Calu3 (cell line): Measurements from ENCODE around the gene ST8SIA1. TPM values are rescaled to one million over a fixed set of nuclear protein-coding genes. Genes with fewer than 3 reads are reported as not detected.

Experiments used
- BruUV-seq: library from RNA; stranded (reverse); fragments of 400-500 nt; replicated peaks from 2 replicates; lab custom pipeline; 2021; lab: Mats Ljungman, UMichigan
- CTCF ChIA-PET: fragments of 300-600 bp; sonication (Branson Sonifier 250); formaldehyde crosslinking; loops from one replicate; lab custom pipeline; 2022; ENCODE audit warnings: antibody characterized with exemption; lab: Charles Lee
- DNase-seq: peaks from one replicate; pipeline ENCODE4 v3.0.0; 2022
- H3K27ac Mint-ChIP-seq: one replicate; pipeline ENCODE4 v1.8.0; 2022; ENCODE audit warnings: mixed read lengths; ENCODE audit not compliant: unreplicated experiment
- H3K27me3 Mint-ChIP-seq: one replicate; pipeline ENCODE4 v1.8.0; 2022; ENCODE audit warnings: mixed read lengths; ENCODE audit not compliant: unreplicated experiment
- H3K36me3 Mint-ChIP-seq: one replicate; pipeline ENCODE4 v1.8.0; 2022; ENCODE audit warnings: mild to moderate bottlenecking, moderate library complexity, mixed read lengths; ENCODE audit not compliant: insufficient read depth, unreplicated experiment
- H3K4me1 Mint-ChIP-seq: one replicate; pipeline ENCODE4 v1.8.0; 2022; ENCODE audit warnings: mild to moderate bottlenecking, low read depth, mixed read lengths; ENCODE audit not compliant: unreplicated experiment
- H3K4me3 Mint-ChIP-seq: one replicate; pipeline ENCODE4 v1.8.0; 2022; ENCODE audit warnings: mild to moderate bottlenecking, low read depth, moderate library complexity, mixed read lengths; ENCODE audit not compliant: unreplicated experiment
- H3K9me3 Mint-ChIP-seq: one replicate; pipeline ENCODE4 v1.8.0; 2022; ENCODE audit warnings: low read depth, mixed read lengths; ENCODE audit not compliant: unreplicated experiment
- intact Hi-C: fragments of 100-400 bp; cut with micrococcal nuclease; formaldehyde crosslinking; loops from one replicate; pipeline ENCODE4 v1.10.0; 2022; ENCODE audit not compliant: unreplicated experiment
- total RNA-seq: library from RNA; stranded (reverse); gene quantifications from 2 replicates; pipeline ENCODE4 v1.2.3, GENCODE V29; 2022
- TF ChIP-seq, protein P1 (sequence below): fragments of 200-600 bp; IDR thresholded peaks from one replicate; pipeline ENCODE4 v1.8.0; 2022; ENCODE audit warnings: antibody characterized with exemption; ENCODE audit not compliant: unreplicated experiment

Gene ST8SIA1
- total RNA-seq, 1 experiment from 2014 or later, result not detected

DNA sequence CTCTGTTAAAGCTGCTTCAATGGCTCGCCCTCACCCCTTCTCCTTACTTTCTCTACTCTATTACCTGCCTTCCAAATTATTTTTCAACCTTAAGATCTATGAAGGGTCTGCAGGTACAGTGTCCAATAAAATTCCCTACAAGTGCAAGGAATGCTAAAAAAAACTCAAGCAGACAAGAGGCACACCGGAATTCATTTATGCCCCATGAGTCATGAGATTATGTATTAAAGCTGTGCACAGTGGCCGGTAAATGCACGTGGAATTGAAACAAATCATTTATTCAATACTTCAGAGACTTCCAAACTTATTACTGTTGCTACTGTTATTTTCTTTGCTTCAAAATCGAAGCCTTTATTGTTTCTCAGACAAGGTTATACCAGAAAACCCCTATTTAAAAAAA, 68.4 kb downstream of the ST8SIA1 start:
- no peak overlapping the region for H3K4me3 Mint-ChIP-seq
- H3K36me3 Mint-ChIP-seq, result no peaks in the 10 kb centered on the region
- H3K9me3 Mint-ChIP-seq, result peaks cover 3% of the 10 kb centered on the region
- TF ChIP-seq, protein P1, sequence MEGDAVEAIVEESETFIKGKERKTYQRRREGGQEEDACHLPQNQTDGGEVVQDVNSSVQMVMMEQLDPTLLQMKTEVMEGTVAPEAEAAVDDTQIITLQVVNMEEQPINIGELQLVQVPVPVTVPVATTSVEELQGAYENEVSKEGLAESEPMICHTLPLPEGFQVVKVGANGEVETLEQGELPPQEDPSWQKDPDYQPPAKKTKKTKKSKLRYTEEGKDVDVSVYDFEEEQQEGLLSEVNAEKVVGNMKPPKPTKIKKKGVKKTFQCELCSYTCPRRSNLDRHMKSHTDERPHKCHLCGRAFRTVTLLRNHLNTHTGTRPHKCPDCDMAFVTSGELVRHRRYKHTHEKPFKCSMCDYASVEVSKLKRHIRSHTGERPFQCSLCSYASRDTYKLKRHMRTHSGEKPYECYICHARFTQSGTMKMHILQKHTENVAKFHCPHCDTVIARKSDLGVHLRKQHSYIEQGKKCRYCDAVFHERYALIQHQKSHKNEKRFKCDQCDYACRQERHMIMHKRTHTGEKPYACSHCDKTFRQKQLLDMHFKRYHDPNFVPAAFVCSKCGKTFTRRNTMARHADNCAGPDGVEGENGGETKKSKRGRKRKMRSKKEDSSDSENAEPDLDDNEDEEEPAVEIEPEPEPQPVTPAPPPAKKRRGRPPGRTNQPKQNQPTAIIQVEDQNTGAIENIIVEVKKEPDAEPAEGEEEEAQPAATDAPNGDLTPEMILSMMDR, result no peak
- CTCF ChIA-PET, result interaction anchor here (0.6 kb wide), 1 partner anchor 486 kb away, joined by 3 read pairs; no protein-coding TSS in a partner anchor
- DNase-seq, result no peak
- no peaks in the 10 kb centered on the region for H3K27me3 Mint-ChIP-seq
- no TSS peak for BruUV-seq
- intact Hi-C loops, result no loop called here
- no peak overlapping the region for H3K27ac Mint-ChIP-seq
- H3K4me1 Mint-ChIP-seq, result peaks cover 8% of the 10 kb centered on the region

DNA sequence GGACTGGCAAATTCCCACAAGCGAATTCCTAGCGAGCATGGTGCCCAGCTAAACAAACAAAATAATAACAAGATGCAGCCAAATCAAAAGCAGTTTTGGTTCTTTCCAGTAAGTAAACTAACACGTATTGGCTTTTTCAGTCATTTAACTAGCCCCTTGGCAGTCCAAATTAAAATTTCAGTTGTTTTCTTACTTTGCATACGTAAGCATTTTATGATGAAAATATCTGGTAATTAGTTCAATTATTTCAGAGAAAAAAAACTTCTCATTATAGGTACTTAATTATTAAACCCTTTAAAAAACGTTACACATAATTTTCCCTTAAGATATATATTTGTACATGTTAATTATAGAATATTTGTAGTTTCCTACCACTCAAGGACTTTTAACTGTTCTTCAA, 70.1 kb downstream of the ST8SIA1 start:
- Mint-ChIP-seq H3K27me3 (no peaks in the 10 kb centered on the region), H3K27ac (no peak overlapping the region), H3K4me1 (peaks cover 8% of the 10 kb centered on the region), H3K36me3 (no peaks in the 10 kb centered on the region), H3K9me3 (peaks cover 3% of the 10 kb centered on the region), H3K4me3 (no peak overlapping the region)
- no peak for DNase-seq
- BruUV-seq, result no TSS peak
- CTCF ChIA-PET, result no interaction called here
- intact Hi-C loops, result no loop called here
- TF ChIP-seq, protein P1, result no peak

- CTCF ChIA-PET, result no interaction called here
- H3K4me1 Mint-ChIP-seq, result peaks cover 8% of the 10 kb centered on the region
- BruUV-seq, result no TSS peak
- TF ChIP-seq, protein P1, result no peak
- no peak overlapping the region for H3K27ac Mint-ChIP-seq
- H3K27me3 Mint-ChIP-seq, result peaks cover 15% of the 10 kb centered on the region
- no peak overlapping the region for H3K4me3 Mint-ChIP-seq
- no peak for DNase-seq
- intact Hi-C loops, result no loop called here
- H3K9me3 Mint-ChIP-seq, result no peaks in the 10 kb centered on the region
- no peaks in the 10 kb centered on the region for H3K36me3 Mint-ChIP-seq
These were observed 72.2 kb downstream of the ST8SIA1 start for GRCh38 chr12:22262309-22262708.

GRCh38 chr12:22257100-22257499, 77.4 kb downstream of the ST8SIA1 start:
- Mint-ChIP-seq H3K9me3 (no peaks in the 10 kb centered on the region), H3K27ac (no peak overlapping the region), H3K4me1 (no peaks in the 10 kb centered on the region), H3K36me3 (no peaks in the 10 kb centered on the region), H3K4me3 (no peak overlapping the region), H3K27me3 (peaks cover 28% of the 10 kb centered on the region)
- intact Hi-C loops, result no loop called here
- BruUV-seq, result no TSS peak
- no peak for DNase-seq
- CTCF ChIA-PET, result interaction anchor here (0.7 kb wide), 1 partner anchor 18 kb away, joined by 7 read pairs; no protein-coding TSS in a partner anchor
- TF ChIP-seq, protein P1, result no peak
